HCEC 1CT (cell line): Measurements from ENCODE around the gene MBP.
A peak's percentile ranks its signal among the peaks of the same experiment; 100 is the strongest.

ENCODE experiments used
- DNase-seq: peaks from one replicate; pipeline ENCODE4 v3.0.0-alpha.2; 2017

Gene MBP

DNA sequence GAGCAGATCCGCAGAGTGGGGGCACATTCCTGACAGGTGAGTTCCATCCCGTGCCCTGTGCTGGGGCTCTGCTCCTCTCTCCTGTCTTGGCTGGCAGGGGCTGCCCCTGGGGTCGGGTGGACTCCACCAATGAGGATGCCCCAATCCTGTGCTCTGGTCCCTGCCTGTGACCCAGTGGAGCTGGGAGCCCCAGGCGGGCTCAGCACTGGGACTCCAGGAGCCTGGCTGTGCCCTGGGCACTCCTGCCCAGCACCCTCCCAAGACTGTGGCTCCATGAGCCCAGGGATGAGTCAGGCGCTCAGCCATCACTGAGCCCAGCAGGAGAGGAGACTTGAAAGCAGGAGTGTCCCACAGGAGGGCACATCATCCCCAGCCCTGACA lies 53.9 kb downstream of the MBP start:
- peak; percentile 31 for DNase-seq

DNA sequence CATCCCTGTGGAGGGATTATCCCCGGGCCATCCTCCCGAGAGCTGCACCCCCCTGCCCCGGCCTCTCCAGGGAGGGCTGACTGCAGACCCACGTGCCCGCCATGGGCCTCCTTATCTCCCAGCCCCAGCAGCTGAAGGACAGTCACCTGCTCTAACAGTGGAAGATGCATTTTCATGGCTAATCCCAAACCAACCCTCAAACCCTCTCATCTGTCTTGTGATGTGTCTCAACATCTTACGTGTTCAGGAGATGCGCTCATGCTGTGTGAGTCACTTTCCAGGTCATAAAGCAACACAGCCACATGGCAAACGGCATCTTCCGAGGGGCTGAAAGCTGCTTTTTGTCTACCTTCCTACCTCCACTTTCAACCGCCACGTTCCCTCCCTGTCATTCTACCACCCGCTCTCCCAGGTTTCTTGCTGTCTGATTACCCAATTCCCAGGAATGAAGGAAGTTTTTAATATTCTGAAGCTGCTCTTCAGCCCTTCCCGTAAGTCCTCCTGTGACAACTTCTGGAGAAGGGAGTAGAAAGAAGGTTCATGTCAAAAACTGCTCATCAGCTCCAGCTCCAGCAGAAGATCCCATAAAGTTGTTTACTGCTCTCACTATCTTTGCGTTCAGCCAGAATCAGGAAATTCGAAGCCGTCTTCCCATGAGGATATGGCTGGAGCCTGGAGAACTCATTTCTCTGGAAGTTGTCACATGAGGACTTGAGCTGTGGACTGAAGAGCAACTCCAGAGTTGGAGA lies 54.5 kb downstream of the MBP start:
- DNase-seq, result peak; percentile 88

- no peak for DNase-seq
Observed at GRCh38 chr18:77077401-77077800, 55.2 kb downstream of the MBP start.

DNA sequence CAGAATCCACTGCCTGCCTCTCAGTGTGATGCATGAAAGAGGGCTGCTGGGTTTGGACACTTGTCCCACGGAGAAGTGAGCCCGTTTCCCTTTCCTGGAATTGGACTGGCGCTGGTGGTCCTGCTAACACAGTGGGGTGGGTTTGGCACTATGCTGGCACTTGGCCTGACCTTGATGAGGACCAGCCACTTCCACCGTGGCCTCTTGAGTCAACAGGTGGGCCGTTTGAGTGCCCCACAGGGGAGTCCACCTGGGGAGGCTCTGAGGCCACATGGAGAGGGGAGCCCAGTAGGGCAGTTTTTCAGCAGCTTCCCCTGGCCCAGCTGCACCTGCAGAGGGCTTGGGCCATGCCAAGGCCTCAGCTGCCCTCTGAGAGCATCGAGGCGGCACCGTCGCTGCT lies 56.5 kb downstream of the MBP start:
- DNase-seq, result no peak

- no peak for DNase-seq
Observed at GRCh38 chr18:77074431-77074830, 58.2 kb downstream of the MBP start.

DNA sequence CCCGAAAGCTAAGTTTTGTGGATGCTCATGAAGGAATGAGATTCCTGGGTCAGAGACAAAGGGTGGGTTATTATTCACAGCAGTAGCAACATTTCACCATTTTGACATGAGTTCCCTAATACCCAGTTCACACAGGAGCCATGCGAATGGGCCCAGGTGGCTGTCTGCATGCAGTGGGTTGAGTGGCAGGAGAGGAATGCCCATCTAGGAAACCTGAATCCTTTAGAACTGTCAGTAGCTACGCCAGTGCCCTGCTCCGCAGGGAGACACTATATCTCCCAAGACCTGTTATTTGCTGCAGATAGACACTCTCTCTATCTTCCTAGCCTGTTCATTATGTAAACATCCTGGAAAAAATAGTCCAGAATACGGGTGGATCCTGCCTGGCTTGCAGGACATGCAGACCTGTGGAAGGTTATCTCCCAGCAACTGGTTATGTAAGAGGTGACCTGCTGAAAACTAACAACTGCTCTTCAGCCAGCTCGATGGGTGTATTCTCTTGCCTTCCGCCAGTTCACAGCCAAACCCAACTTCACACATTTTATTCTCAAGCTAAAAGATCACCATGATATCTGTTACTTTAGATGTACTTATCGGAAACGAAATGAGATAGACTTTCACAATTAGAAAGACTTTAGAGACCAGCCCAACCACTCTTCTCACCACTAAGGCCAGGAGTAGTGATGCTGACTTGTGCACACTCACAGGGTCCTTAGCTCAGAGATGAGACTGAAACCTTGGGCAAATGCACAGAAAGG lies 59.1 kb downstream of the MBP start:
- no peak for DNase-seq

- no peak for DNase-seq
Observed at GRCh38 chr18:77072566-77072965, 60.0 kb downstream of the MBP start.

DNA sequence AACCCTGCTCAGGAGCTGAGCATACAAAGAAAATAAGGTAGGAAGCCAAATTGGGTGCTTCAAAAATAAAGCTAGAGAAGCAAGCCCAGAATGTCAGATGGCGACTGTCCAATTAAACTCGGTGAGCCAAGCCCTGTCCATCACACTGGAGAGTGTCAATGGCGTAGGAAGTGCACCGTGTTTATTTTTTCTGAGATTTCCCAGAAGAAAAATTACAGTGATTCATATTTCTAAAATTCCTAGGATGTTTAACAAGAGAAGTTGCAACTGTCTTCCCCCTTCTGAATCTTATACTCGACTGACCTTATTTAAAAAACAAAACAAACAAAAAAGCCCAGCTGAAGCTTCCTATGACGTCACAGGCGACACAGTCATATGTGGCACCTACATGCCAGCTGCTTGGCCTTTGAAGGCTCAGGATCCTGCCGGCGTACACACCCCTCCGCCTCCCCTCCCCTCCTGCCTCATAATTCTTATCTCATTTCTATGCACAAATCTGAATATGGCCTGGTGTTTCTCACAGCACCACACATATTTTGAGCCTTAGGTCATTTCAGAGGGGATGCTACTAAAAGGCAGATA lies 60.8 kb downstream of the MBP start:
- peak; percentile 97 for DNase-seq

DNA sequence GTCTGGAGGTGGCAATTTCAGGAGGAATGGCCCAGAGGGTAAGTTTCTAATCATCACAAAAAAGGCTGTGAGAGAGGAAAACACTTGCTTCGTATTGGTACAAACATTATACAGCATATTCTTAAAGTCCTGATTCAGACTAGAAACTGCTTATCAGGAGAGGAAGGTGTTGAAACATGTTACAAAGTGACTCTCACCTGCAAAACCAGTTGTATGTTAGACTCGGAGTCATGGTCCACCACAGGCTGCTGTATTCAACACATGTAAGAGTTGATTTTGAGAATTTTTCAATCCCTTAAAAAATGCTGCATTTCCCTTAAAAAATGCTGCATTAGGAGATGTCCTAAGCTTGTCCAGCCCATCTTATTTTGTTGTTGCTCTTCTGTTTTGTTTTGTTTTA lies 61.5 kb downstream of the MBP start:
- no peak for DNase-seq

GRCh38 chr18:77070627-77071026 lies 62.0 kb downstream of the MBP start:
- no peak for DNase-seq

GRCh38 chr18:77069931-77070330 lies 62.7 kb downstream of the MBP start:
- no peak for DNase-seq

- no peak for DNase-seq
Observed at GRCh38 chr18:77069482-77069881, 63.1 kb downstream of the MBP start.

DNA sequence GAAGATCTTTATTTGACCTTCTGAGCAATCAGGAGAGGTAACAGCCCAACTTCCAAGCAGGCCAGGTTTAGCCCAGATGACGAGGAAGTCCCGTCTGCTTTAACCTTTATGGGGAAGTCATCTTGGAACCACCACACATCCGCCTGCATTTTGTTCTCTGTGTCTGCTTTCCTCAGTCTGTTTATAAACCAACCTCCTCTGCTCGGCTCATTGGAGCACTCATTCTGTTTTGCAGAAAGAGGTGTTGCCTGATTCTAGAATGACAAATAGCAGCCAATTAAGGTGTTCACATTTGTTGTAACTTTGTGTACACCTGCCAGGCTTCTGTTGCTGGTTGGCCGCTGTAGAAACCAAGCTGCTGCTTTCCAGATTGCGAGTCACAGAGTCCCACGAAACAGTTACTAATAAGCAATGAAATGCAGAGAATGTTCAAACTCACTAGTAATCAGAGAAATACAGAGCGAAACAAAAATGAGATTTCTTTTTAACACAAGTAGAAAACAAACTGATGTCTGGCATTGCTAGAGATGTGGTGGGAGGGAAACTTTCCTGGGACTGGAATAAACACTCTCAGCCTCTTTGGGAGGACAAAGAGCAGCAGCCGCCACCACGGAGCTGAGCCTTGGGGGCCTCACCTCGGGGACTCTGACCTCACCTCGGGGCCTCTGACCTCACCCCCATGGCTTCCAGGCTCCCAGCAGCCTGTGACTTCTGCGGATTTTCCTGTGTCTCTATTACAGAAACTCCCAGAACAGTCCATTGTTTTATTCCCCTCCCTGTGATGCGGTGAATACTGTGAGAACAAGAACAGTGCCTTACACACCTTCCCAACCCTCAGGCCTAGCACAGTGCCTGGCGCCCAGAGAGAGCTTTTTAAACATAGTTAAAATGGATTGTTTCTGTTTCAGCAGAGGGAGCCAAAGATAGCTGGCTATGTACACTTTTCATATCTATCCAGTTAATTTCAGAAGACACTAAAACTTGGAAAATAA lies 64.0 kb downstream of the MBP start:
- DNase-seq, result peak; percentile 50

DNA sequence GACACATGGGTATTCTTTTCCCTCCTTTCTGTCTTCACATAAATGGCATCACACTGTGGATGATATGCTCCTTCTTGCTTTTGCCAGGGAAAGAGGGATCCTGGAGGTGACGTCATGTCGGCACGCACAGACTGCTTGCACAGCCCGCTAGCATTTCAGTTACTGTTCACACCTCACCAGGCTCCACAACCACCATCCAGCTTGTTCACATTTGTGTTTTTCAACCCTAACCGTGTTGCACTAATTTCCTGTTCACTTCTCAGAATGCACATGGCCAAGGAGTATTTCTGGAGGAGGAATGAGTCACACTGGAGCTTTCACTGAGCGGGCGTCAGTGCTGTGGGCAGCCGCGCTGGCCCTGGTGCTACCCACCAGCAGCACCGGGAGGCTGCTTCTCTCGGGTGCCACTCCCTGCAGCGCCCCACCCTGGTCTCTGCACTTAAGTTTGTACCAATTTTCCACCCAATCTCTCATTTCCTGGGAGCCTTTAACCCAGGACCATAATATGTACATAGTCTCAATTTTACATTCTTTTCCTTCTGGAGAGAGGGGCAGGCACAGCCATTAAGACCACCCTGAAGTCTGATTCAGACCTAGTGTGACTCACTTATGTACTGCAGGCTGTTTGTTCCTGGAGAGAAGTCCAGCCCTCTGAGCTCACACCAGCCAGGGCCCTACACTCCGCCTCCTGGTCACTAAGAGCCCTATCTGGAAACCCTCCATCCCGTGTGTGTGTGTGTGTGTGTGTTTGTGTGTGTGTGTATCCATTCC lies 65.1 kb downstream of the MBP start:
- DNase-seq, result peak; percentile 99

- DNase-seq, result no peak
Observed at GRCh38 chr18:77066689-77067088, 65.9 kb downstream of the MBP start.

DNA sequence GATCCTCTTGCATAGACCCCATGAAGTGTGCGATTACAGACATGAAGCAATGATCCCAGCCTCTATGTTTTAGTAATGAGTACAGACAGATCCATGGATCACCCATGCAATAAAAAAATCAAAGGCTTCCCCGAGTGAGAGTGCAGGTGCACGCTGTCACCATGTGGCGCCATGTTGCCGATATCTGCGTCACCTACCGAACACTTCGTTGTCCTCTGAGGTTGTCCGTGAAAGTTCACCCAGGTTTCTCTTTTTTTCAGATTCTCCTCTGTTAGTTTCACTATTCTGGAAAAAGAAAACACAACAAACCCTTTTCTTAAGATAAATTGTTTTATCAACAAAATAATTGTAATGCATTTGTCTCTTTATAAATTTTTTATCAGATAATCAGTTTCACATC lies 66.5 kb downstream of the MBP start:
- DNase-seq, result no peak

DNA sequence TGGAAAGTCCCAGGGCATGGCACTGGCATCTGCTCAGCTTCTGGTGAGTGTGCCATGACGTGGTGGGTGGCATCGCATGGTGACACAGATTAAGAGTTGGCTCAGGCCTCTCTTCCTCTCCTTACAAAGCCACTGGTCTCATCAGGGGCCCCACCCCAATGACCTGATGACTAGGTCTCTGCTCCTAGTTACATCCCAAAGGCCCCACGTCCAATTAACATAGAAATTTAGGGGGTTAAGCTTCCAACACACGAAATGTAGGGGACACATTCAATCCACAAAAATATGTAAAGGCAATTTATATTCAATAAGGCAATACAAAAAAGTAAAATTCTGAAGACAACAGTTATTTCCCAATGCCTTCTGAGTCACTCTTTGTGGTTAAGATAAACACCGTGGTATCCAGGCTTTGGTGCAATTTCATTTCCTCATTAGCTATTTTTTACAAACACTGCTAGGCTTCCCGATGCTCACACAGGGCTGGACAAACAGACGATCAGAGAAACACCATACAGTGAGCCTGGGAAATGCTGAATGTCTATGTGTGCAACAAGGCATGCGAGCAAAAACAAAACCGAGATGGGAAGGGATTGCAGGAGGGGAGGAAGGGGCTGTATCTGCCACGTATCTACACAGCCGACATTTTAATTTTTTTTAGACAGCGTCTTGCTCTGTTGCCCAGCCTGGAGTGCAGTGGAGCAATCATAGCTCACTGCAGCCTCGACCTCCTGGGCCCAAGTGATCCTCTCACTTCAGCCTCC lies 67.2 kb downstream of the MBP start:
- peak; percentile 91 for DNase-seq

GRCh38 chr18:77063260-77063659 lies 69.3 kb downstream of the MBP start:
- peak; percentile 38 for DNase-seq

DNA sequence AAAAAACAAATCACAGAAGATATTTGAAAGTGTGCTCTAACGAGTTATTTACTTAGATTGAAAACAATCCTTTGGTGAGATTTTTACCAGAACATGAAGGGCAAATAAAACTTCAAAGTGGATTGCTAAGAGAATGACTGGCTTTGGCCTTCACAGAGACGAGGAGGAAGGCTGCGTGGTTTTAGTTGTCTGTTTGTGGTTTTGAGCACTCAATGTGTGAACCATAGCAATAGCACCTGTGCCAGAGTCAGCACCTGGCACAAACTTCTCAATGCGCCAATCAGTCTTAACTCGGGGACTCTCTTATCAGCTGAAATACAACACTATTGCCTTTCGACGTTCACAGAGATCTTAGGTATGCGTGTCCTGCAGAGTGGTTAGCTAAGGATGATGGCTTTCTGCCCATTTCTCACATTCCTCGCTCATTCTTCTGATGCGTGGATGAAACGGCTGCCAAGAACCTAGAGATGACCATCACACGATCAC lies 70.0 kb downstream of the MBP start:
- no peak for DNase-seq

- no peak for DNase-seq
Observed at GRCh38 chr18:77061946-77062517, 70.6 kb downstream of the MBP start.
